Stimulated activated CD4-positive, alpha-beta T cell treated with anti-CD3 and anti-CD28 coated beads, TNF-alpha, amount 100 ng/mL, for 1 hour (primary cell): ENCODE measurements around the gene SLC22A23.

Experiments
- DNase-seq, 3 donors: peaks; one replicate each; pipeline ENCODE4 v3.0.0-alpha.2; 2020; ENCODE audit warnings: low read depth in 3 of 3, low spot score in 1 of 3

The SLC22A23 gene

GRCh38 chr6:3230900-3231246 is 226.0 kb downstream of the SLC22A23 start:
- DNase-seq = no peak

- no peak for DNase-seq
Observed at GRCh38 chr6:3230256-3230882, 226.5 kb downstream of the SLC22A23 start.

DNA sequence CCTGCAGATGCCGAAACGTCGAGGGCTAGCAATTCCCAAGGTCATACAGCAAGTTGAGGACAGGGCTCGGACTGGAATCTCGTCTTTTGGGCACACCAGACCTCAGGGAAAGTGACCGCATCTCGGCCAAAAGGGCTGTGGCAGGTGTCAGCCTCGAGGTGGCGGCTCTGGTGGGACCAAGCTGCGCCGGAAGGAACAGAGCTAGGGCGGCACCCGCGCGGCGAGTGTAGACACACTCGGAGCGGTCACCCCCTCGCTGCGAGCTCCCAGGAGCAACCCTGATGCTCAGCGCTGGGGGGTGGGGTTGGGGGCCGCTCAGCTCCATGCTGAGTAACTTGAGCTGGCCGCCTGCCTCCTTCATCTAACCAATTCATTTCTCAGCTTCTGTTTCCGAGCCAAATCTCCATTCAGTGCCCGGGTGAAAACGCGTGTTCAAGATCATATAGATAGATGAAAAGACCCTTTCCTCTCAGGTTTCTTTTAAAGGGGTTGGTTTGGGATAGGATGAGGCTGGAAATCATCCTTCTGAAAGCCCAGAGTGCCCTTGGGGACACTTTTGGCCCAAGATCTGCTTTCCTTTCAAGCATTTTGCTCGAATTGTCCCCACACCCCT is 227.2 kb downstream of the SLC22A23 start:
- DNase-seq = no peak

- DNase-seq = no peak
Observed at GRCh38 chr6:3228771-3229565, 227.9 kb downstream of the SLC22A23 start.

DNA sequence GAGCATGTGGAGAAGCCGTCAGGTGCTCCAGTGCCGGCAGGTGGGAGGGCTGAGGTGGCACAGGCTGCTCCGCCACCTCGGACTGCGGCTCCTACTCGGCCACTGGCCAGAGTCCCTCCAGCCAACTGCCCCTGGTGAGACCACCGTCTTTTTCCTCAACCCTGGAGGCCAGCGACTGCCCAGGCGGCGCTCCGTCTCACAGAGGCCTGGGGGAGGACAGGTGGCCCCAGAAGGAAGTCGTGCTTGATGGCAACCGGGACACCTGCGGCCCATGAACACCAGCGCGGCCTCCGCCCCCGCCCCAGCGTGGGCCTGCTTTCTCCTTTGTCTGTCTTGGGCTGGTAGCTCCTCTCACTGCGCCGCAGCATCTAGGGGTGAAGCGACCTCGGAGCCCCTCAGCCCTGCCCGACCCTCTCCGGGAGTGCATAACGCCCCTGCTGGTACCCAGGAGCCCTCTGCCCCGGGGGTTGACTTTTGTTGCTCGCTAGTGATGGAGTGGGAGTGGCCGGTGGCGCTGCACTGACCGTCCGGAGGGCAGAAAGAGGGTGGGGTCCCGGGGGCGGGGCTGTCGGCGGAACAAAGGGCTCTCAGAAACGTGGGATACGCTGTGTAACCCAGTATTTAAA is 228.7 kb downstream of the SLC22A23 start:
- DNase-seq = no peak

DNA sequence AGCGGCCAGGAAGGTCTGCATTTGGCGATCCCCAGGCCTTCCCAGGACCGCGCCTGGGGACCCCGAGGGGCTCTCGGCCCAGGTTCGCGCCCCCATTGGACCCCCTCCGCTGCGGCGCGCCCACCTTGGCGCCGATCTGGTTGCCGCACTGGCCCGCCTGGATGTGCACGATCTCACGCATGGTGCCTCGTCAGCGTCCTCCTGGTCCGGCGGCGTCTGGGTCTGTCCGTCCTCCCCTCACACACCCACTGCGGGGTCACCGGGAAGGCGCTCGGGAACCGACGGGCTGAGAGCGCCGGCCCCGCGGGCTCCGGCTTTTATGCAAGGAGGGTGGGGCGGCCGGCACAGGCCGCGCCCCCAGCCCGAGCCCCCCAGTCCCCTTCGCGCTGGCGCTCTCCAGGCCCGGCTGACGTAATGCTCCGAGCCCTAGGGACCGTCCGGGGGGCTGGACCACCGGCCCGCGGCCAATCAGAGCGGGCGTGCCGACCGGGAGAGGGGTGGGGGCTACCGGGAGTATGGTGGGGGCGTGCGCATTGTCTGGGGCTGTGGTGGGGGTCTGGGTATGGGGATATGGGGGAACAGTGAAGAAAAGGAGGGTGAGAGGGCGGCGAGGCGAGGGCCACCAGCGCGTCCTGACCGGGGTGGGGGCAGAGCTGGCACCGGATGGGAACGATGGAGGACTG is 229.3 kb downstream of the SLC22A23 start, which contains the start of gene TUBB2B:
TSS of gene TUBB2B (minus strand) at position 291 of the 683 bp plus-strand sequence. CDS start at position 181, 110 bp downstream.
- DNase-seq = no peak

DNA sequence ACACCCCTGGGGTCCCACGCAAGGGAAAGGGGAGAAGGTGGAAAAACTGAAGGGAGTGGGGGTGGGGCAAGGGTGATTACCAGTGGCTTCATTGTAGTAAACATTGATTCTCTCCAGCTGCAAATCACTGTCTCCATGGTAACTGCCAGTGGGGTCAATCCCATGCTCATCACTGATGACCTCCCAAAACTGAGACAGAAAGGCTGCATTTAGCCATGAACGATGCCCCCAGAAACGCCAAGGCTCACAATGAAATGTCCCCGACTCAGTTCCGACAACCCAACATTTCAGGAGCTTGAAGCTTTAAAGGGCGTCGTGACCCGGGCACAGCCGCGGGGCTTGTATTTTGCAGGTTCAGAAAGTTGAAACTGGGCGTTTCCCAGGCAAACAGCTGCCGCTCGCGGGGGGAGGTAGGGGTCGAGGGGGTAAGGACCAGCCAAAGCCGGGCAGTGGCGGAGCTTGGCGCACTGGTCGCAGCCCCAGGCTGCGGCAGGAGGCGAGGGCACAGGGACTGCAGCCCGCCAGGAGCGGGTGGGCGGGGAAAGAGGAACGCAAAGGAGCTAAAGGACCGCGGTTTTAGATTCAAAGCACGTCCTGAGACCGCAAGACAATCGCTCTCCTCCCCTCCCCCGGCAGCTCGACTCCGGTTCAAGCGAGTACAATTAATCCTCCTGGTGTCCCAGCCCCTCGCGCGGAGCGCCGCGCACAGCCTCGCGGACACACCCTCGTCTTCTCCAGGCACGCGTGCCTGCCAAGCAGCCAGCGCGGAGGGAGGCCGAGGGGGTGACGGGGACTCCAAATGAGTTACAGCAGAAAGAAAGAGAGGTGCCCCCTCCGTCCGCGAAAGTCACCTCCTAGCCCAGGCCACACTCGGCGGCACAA is 230.1 kb downstream of the SLC22A23 start:
- no peak for DNase-seq

GRCh38 chr6:3226042-3226441 is 230.8 kb downstream of the SLC22A23 start:
- no peak for DNase-seq

GRCh38 chr6:3222506-3223038 is 234.3 kb downstream of the SLC22A23 start:
- no peak for DNase-seq

DNA sequence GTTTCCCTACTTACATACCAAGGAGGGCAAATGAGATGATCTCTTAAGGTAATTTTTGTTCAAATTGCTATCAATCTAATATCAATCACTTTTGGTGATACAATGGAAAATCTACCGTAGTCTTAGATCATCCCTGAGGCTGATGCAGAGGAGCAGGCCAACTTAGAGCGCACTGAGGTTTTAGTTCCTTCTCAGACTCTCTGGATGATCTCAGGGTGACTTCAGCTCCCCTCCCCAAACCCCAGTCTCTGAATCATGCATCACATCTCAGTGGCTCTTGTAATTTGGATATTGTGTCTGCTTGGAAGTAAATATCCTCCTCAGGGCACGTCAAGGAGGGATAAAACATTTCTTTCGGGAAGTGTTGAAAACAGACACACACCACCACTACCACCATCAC is 235.3 kb downstream of the SLC22A23 start:
- DNase-seq = no peak

- DNase-seq = no peak
Observed at GRCh38 chr6:3220366-3220765, 236.5 kb downstream of the SLC22A23 start.
